IMR-90 (cell line): ENCODE measurements around the gene MRGPRX2. TPM values are rescaled to one million over a fixed set of nuclear protein-coding genes. Genes with fewer than 3 reads are reported as not detected.
A peak's percentile ranks its signal among the peaks of the same experiment; 100 is the strongest.

Experiments used
- ATAC-seq: fragments of 200-7000 bp; cut with Tn5 transposase; 2 replicates; pipeline ENCODE4 v1.9.1; 2020; ENCODE audit warnings: low read depth, mild to moderate bottlenecking, moderate library complexity
- BruUV-seq: library from RNA; stranded (reverse); fragments of 400-500 nt; replicated peaks from 2 replicates; lab custom pipeline; 2021; lab: Mats Ljungman, UMichigan
- CTCF ChIA-PET: fragments of 300-600 bp; formaldehyde crosslinking; extraction: SDS; loops from one replicate; lab custom pipeline; 2021; ENCODE audit warnings: antibody characterized with exemption; lab: Yijun Ruan, JAX
- POLR2A ChIA-PET: fragments of 300-600 bp; sonication (Branson Sonifier 250); formaldehyde crosslinking; loops from one replicate; lab custom pipeline; 2022; ENCODE audit warnings: antibody characterized with exemption; ENCODE audit not compliant: unreplicated experiment; lab: Charles Lee
- DNase-seq: peaks from one replicate; pipeline ENCODE4 v3.0.0; 2013
- H2AFZ ChIP-seq: replicated peaks from 2 replicates; pipeline ENCODE3; 2013; ENCODE audit warnings: low read length, mild to moderate bottlenecking; ENCODE audit not compliant: poor library complexity
- H2AK5ac ChIP-seq: 2 replicates; pipeline ENCODE4 v1.6.1; 2013; ENCODE audit warnings: low read depth, low read length, inconsistent platforms
- H2AK9ac ChIP-seq: replicated peaks from 2 replicates; pipeline ENCODE3; 2013; ENCODE audit warnings: mild to moderate bottlenecking, low read depth, low read length, moderate library complexity; ENCODE audit not compliant: poor library complexity
- H2BK120ac ChIP-seq: 2 replicates; pipeline ENCODE4 v1.6.1; 2013; ENCODE audit warnings: low read depth, low read length, inconsistent platforms
- H2BK15ac ChIP-seq: 3 replicates; pipeline ENCODE4 v1.6.1; 2013; ENCODE audit warnings: low read depth, low read length, inconsistent platforms
- H2BK20ac ChIP-seq: 2 replicates; pipeline ENCODE4 v1.6.1; 2013; ENCODE audit warnings: low read depth, mild to moderate bottlenecking, inconsistent platforms, low read length, moderate library complexity
- H2BK5ac ChIP-seq: 2 replicates; pipeline ENCODE4 v1.6.1; 2013; ENCODE audit warnings: mild to moderate bottlenecking, low read depth, low read length, inconsistent platforms; ENCODE audit not compliant: poor library complexity, severe bottlenecking
- H3K14ac ChIP-seq: replicated peaks from 2 replicates; pipeline ENCODE4 v1.6.1; 2013; ENCODE audit warnings: low read depth, low read length, inconsistent platforms
- H3K18ac ChIP-seq: 2 replicates; pipeline ENCODE4 v1.6.1; 2013; ENCODE audit warnings: low read depth, low read length, control low read depth
- H3K23ac ChIP-seq: 2 replicates; pipeline ENCODE4 v1.6.1; 2013; ENCODE audit warnings: low read depth, low read length, inconsistent platforms
- H3K27ac ChIP-seq: 2 replicates; pipeline ENCODE4 v1.5.1; 2013; ENCODE audit warnings: mild to moderate bottlenecking, control low read depth, low read length; ENCODE audit not compliant: insufficient read depth
- H3K27me3 ChIP-seq: 2 replicates; pipeline ENCODE4 v1.6.1; 2013; ENCODE audit warnings: low read length; ENCODE audit not compliant: control insufficient read depth, insufficient read depth
- H3K36me3 ChIP-seq: 2 replicates; pipeline ENCODE4 v1.6.1; 2013; ENCODE audit warnings: low read length, mixed read lengths; ENCODE audit not compliant: control insufficient read depth, insufficient read depth
- H3K4ac ChIP-seq: 2 replicates; pipeline ENCODE4 v1.6.1; 2013; ENCODE audit warnings: low read depth, low read length, inconsistent platforms
- H3K4me1 ChIP-seq: 2 replicates; pipeline ENCODE4 v1.6.1; 2013; ENCODE audit warnings: low read length, mixed read lengths; ENCODE audit not compliant: control insufficient read depth, insufficient read depth
- H3K4me2 ChIP-seq: 2 replicates; pipeline ENCODE4 v1.6.1; 2013; ENCODE audit warnings: low read depth, mild to moderate bottlenecking, control low read depth, low read length, moderate library complexity
- H3K4me3 ChIP-seq: 2 replicates; pipeline ENCODE4 v1.5.1; 2013; ENCODE audit warnings: low read depth, mild to moderate bottlenecking, control low read depth, low read length, moderate library complexity; ENCODE audit not compliant: insufficient read depth
- H3K56ac ChIP-seq: 2 replicates; pipeline ENCODE4 v1.6.1; 2013; ENCODE audit warnings: low read length, inconsistent platforms; ENCODE audit not compliant: insufficient read depth; ENCODE audit errors: extremely low read depth
- H3K79me1 ChIP-seq, 2 experiments: 2 replicates each; pipeline ENCODE4 v1.6.1; 2013; ENCODE audit warnings: low read length in 2 of 2, inconsistent platforms in 1 of 2, low read depth in 1 of 2
- H3K9ac ChIP-seq: 2 replicates; pipeline ENCODE4 v1.6.1; 2013; ENCODE audit warnings: low read depth, low read length, control low read depth
- H3K9me1 ChIP-seq: 2 replicates; pipeline ENCODE4 v1.6.1; 2013; ENCODE audit warnings: low read length, inconsistent platforms; ENCODE audit not compliant: insufficient read depth
- H3K9me3 ChIP-seq: 2 replicates; pipeline ENCODE4 v1.6.1; 2013; ENCODE audit warnings: low read length; ENCODE audit not compliant: control insufficient read depth, insufficient read depth
- H4K20me1 ChIP-seq: 2 replicates; pipeline ENCODE4 v1.6.1; 2013; ENCODE audit warnings: low read length, inconsistent platforms; ENCODE audit not compliant: insufficient read depth
- H4K5ac ChIP-seq: 2 replicates; pipeline ENCODE4 v1.6.1; 2013; ENCODE audit warnings: mild to moderate bottlenecking, low read depth, low read length, control low read depth
- H4K8ac ChIP-seq, 2 experiments: 2 replicates each; pipeline ENCODE4 v1.6.1; 2013; ENCODE audit warnings: low read depth in 2 of 2, low read length in 2 of 2, control low read depth in 1 of 2, inconsistent platforms in 1 of 2
- H4K91ac ChIP-seq: 2 replicates; pipeline ENCODE4 v1.6.1; 2013; ENCODE audit warnings: low read depth, low read length, inconsistent platforms; ENCODE audit not compliant: insufficient read depth
- BHLHE40 ChIP-seq: fragments of 150-350 bp; IDR thresholded peaks from 2 replicates; pipeline ENCODE4 v1.6.1; 2016; ENCODE audit warnings: mild to moderate bottlenecking, low read depth, low read length
- CEBPB ChIP-seq: IDR thresholded peaks from 2 replicates; pipeline ENCODE4 v1.6.1; 2012; ENCODE audit warnings: low read depth, low read length, improper control_type of control experiment
- RFX5 ChIP-seq: IDR thresholded peaks from 2 replicates; pipeline ENCODE4 v1.8.0; 2012; ENCODE audit warnings: low read depth, mild to moderate bottlenecking, low read length, moderate library complexity
- SMC3 ChIP-seq: fragments of 150-350 bp; IDR thresholded peaks from 2 replicates; pipeline ENCODE4 v1.6.1; 2016; ENCODE audit warnings: low read depth, mild to moderate bottlenecking, antibody characterized with exemption, low read length, moderate library complexity
- WGBS, 2 experiments: methylation state at CpG; one replicate each; pipeline versions ENCODE4 v1.1.5 to v1.1.7; 2013; ENCODE audit warnings: missing lambda C conversion rate in 2 of 2; ENCODE audit not compliant: insufficient read length in 1 of 2; ENCODE audit errors: extremely low coverage in 2 of 2; 5-methylcytosine and 5-hydroxymethylcytosine counted together
- dilution Hi-C: fragments of 300-500 bp; cut with HindIII; formaldehyde crosslinking; loops from one replicate; pipeline ENCODE4 v1.14.3; 2018; ENCODE audit warnings: low sequenced_read_pairs; ENCODE audit not compliant: unreplicated experiment
- in situ Hi-C: fragments of 300-500 bp; cut with MboI; formaldehyde crosslinking; loops from 3 replicates; pipeline ENCODE4 v1.14.3; 2019; ENCODE audit warnings: low sequenced_read_pairs, inconsistent platforms, mixed read lengths
- intact Hi-C: fragments of 100-400 bp; cut with micrococcal nuclease; formaldehyde crosslinking; loops from 2 replicates; pipeline ENCODE4 v1.10.0; 2022
- polyA plus RNA-seq, 3 experiments: library from polyadenylated mRNA; depleted of rRNA; stranded (reverse); fragments of >200 nt; gene quantifications; 2 replicates each; pipeline ENCODE4 v1.2.3, GENCODE V29; 2012; ENCODE audit warnings: low replicate concordance in 1 of 3
- total RNA-seq: library from RNA; depleted of rRNA; stranded (reverse); fragments of >200 nt; gene quantifications from 2 replicates; pipeline ENCODE4 v1.2.3, GENCODE V29; 2012

The MRGPRX2 gene
- total and polyA plus RNA-seq, 2 of the 4 experiments (the other 2 are of a cell fraction): not detected

DNA sequence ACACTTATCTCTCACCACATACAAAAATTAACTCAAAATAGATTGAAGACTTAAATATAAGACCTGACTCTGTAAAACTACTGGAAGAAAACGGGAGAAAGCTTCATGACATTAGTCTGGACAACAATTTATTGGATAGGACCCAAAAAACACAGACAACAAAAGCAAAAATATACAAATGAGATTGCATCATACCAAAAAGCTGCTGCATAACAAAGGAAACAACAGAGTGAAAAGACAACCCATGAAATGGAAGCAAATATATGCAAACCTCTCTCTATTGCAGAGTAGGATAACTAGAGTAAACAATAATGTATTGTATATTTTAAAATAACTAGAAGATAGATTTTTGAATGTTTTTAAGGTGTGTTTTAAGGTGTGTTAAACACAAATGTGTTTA lies 11.2 kb downstream of the MRGPRX2 start:
- no peak overlapping the region for H2BK20ac ChIP-seq
- no peaks in the 10 kb centered on the region for H3K27me3 ChIP-seq
- no peaks in the 10 kb centered on the region for H3K4me1 ChIP-seq
- H4K8ac ChIP-seq: no peak overlapping the region
- POLR2A ChIA-PET: no interaction called here
- H3K14ac ChIP-seq: no peak overlapping the region
- intact Hi-C loops (no loop called here), in situ Hi-C loops (no loop called here), dilution Hi-C loops (no loop called here)
- H3K56ac ChIP-seq: no peak overlapping the region
- H4K5ac ChIP-seq: no peak overlapping the region
- no peak overlapping the region for H4K91ac ChIP-seq
- no peaks in the 10 kb centered on the region for H3K79me1 ChIP-seq
- CTCF ChIA-PET: no interaction called here
- no peak for ATAC-seq
- no peak overlapping the region for H3K4me3 ChIP-seq
- no peak overlapping the region for H2AK9ac ChIP-seq
- no peaks in the 10 kb centered on the region for H4K20me1 ChIP-seq
- no peak overlapping the region for H2BK5ac ChIP-seq
- no peaks in the 10 kb centered on the region for H3K36me3 ChIP-seq
- no CpG with 5 or more reads among the region's 1 CpG for WGBS, 2 experiments
- no peak overlapping the region for H3K23ac ChIP-seq
- H3K27ac ChIP-seq: no peak overlapping the region
- H3K9ac ChIP-seq: no peak overlapping the region
- no peak overlapping the region for H2AFZ ChIP-seq
- no TSS peak for BruUV-seq
- no peak overlapping the region for H3K4me2 ChIP-seq
- no peaks in the 10 kb centered on the region for H3K9me3 ChIP-seq
- no peaks in the 10 kb centered on the region for H3K9me1 ChIP-seq
- no peak overlapping the region for H3K4ac ChIP-seq
- H2BK120ac ChIP-seq: no peak overlapping the region
- TF ChIP-seq RFX5: no peak
- TF ChIP-seq CEBPB: peak; percentile 62
- no peak for TF ChIP-seq BHLHE40
- TF ChIP-seq SMC3: no peak
- H2BK15ac ChIP-seq: no peak overlapping the region
- DNase-seq: no peak
- H2AK5ac ChIP-seq: no peak overlapping the region
- H3K18ac ChIP-seq: no peak overlapping the region
